ENCODE data around the gene APOA1. TPM values are rescaled to one million over a fixed set of nuclear protein-coding genes. Genes with fewer than 3 reads are reported as not detected.

The APOA1 gene
- 3.7 TPM for total RNA-seq

DNA sequence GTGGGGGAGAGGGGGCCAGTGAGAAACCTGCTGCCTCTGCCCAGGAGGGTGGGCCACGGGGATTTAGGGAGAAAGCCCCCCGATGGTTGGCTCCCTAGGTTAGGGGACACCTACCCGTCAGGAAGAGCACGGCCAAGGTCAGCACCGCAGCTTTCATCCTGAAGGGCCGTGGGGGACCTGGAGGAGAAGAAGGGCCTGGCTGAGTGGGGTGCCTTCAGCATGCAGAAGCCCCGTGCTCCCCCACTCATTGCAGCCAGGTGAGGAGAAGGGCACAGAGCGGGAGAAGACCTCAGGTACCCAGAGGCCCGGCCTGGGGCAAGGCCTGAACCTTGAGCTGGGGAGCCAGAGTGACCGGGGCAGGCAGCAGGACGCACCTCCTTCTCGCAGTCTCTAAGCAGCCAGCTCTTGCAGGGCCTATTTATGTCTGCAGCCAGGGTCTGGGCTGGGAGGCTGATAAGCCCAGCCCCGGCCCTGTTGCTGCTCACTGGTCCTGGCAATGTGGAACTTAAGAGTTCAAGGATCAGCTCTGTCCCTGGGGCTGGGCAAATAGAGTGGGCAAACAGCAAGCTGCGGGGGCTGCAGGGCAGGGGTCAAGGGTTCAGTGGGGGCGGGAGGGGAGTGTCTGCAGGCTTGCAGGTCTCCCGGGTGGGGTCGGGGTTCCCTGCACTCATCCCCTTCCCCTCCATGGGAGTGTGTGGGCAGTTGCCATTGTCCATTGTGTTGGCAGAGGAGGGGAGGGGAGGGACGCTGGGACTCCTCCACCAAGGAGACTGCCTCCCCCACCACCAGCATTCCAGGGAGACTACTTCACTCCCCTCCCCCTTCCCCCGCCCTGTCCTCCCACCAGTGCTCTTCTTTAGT, at the start of gene APOA1:
Gene APOA1, minus strand, starts transcription at position 392 of the 861 bp plus-strand sequence. Its CDS starts 235 bp downstream, at position 157.
- H3K4me1 ChIP-seq (ENCODE audit: control insufficient read depth in 3 of 3, insufficient read depth in 3 of 3, low read length in 3 of 3): peaks cover 15 to 33% (median 21%) of the 10 kb centered on the region in 3 donors
- H3K27me3 ChIP-seq (ENCODE audit: control insufficient read depth in 3 of 3, insufficient read depth in 3 of 3, low read length in 3 of 3): peaks cover 0 to 2% (median 0%) of the 10 kb centered on the region in 3 donors
- no peak within 1 kb of the TSS for H3K27ac ChIP-seq (ENCODE audit: low read depth, low read length)
- H3K9me3 ChIP-seq (ENCODE audit: control insufficient read depth in 3 of 3, low read length in 3 of 3): no peaks in the 10 kb centered on the region
- H3K36me3 ChIP-seq (ENCODE audit: control insufficient read depth in 3 of 3, insufficient read depth in 3 of 3, low read length in 3 of 3): no peaks in the 10 kb centered on the region
- peak within 1 kb of the TSS in 2 of 3 donors; percentile 65 to 70 for H3K4me3 ChIP-seq (ENCODE audit: low read length in 3 of 3)
- peak within 1 kb of the TSS in 1 of 3 donors; percentile 66 for H3K9ac ChIP-seq (ENCODE audit: low read depth in 1 of 3, low read length in 3 of 3)

DNA sequence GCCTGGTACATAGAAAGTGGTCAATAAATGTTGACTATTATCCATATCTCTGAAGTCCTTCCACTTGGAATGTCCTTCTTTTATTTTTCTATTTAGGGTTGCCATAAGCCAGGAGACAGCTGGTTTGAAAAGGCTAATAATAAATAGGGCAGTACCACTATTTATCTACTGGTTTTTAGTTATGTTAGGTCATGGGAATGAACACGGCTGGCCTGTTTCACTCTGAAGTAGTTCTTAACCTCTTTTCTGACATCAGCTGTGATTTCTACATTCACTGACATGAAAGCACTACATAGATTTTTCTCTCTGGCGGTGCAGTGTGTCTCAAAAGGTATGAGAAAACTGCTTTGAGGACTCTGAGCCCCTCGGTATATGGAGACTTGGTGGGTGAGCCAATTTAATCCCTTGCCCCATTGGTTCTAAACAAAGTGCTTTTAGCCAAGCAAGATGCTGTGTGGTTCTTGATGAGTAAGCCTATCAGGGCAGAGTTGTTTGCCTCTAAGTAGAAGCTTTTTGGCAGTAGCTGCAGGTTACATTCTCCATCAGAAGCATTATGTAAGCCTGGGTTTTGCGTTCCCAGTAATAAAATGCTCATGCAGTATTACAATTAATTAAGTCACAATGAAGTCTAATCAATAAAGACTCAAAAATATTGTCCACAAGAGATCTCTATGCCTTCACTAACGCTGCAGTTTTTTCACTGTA, 48.7 kb upstream of the APOA1 start:
- Histone ChIP-seq H3K4me3 (ENCODE audit: low read length in 3 of 3) (no peak overlapping the region), H3K36me3 (ENCODE audit: control insufficient read depth in 3 of 3, insufficient read depth in 3 of 3, low read length in 3 of 3) (peaks cover 0 to 3% (median 0%) of the 10 kb centered on the region in 3 donors), H3K27me3 (ENCODE audit: control insufficient read depth in 3 of 3, insufficient read depth in 3 of 3, low read length in 3 of 3) (no peaks in the 10 kb centered on the region), H3K27ac (ENCODE audit: low read depth, low read length) (no peak overlapping the region), H3K4me1 (ENCODE audit: control insufficient read depth in 3 of 3, insufficient read depth in 3 of 3, low read length in 3 of 3) (peaks cover 3 to 17% (median 4%) of the 10 kb centered on the region in 3 donors), H3K9me3 (ENCODE audit: control insufficient read depth in 3 of 3, low read length in 3 of 3) (no peaks in the 10 kb centered on the region), H3K9ac (ENCODE audit: low read depth in 1 of 3, low read length in 3 of 3) (no peak overlapping the region)

DNA sequence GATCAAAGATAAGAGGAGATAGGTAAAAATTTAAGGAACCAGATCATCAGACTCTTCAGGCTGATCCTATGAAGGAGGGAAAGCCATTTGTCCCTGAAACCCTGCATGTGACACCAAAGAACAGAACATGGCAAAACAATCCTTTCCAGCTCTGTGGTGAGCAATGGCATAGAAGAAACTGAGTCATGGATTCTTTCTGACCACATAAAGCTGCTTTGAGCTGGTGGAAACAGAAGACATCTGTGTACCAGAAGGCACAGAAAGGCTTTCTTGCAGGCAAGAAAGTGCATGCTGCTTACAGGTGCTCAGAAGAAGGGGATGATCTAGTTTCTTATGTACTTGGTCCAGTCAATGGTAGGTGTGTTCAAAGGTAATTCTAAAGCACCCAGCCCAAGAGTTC, 45.0 kb upstream of the APOA1 start:
- no peaks in the 10 kb centered on the region for H3K9me3 ChIP-seq (ENCODE audit: control insufficient read depth in 3 of 3, low read length in 3 of 3)
- H3K27ac ChIP-seq (ENCODE audit: low read depth, low read length): no peak overlapping the region
- H3K36me3 ChIP-seq (ENCODE audit: control insufficient read depth in 3 of 3, insufficient read depth in 3 of 3, low read length in 3 of 3): peaks cover 0 to 3% (median 0%) of the 10 kb centered on the region in 3 donors
- H3K27me3 ChIP-seq (ENCODE audit: control insufficient read depth in 3 of 3, insufficient read depth in 3 of 3, low read length in 3 of 3): no peaks in the 10 kb centered on the region
- no peak overlapping the region for H3K9ac ChIP-seq (ENCODE audit: low read depth in 1 of 3, low read length in 3 of 3)
- peaks cover 2 to 12% (median 4%) of the 10 kb centered on the region in 3 donors for H3K4me1 ChIP-seq (ENCODE audit: control insufficient read depth in 3 of 3, insufficient read depth in 3 of 3, low read length in 3 of 3)
- no peak overlapping the region for H3K4me3 ChIP-seq (ENCODE audit: low read length in 3 of 3)

DNA sequence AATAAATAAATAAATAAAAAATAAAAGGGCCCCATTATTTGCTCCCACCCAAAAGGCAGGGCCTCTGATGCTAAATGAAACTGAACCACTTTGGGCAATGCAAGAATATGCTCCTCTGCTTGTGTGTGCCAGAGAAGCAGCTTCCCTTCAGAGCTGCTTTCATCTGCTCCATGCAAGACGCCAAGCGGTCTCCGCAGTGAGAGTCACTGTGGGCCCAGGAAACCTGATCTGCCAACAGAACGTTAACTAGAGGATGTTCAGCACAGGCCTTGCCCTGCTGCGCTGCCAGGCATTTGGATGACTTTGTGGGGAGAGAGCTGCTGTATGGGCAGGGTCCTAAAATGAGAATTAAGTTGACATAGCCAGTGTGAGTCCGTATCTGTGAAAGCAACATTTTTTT, 43.7 kb upstream of the APOA1 start:
- H3K27me3 ChIP-seq (ENCODE audit: control insufficient read depth in 3 of 3, insufficient read depth in 3 of 3, low read length in 3 of 3): no peaks in the 10 kb centered on the region
- H3K9ac ChIP-seq (ENCODE audit: low read depth in 1 of 3, low read length in 3 of 3): no peak overlapping the region
- H3K4me3 ChIP-seq (ENCODE audit: low read length in 3 of 3): no peak overlapping the region
- no peaks in the 10 kb centered on the region for H3K9me3 ChIP-seq (ENCODE audit: control insufficient read depth in 3 of 3, low read length in 3 of 3)
- H3K36me3 ChIP-seq (ENCODE audit: control insufficient read depth in 3 of 3, insufficient read depth in 3 of 3, low read length in 3 of 3): peaks cover 0 to 5% (median 3%) of the 10 kb centered on the region in 3 donors
- no peak overlapping the region for H3K27ac ChIP-seq (ENCODE audit: low read depth, low read length)
- peaks cover 2 to 9% (median 4%) of the 10 kb centered on the region in 3 donors for H3K4me1 ChIP-seq (ENCODE audit: control insufficient read depth in 3 of 3, insufficient read depth in 3 of 3, low read length in 3 of 3)

DNA sequence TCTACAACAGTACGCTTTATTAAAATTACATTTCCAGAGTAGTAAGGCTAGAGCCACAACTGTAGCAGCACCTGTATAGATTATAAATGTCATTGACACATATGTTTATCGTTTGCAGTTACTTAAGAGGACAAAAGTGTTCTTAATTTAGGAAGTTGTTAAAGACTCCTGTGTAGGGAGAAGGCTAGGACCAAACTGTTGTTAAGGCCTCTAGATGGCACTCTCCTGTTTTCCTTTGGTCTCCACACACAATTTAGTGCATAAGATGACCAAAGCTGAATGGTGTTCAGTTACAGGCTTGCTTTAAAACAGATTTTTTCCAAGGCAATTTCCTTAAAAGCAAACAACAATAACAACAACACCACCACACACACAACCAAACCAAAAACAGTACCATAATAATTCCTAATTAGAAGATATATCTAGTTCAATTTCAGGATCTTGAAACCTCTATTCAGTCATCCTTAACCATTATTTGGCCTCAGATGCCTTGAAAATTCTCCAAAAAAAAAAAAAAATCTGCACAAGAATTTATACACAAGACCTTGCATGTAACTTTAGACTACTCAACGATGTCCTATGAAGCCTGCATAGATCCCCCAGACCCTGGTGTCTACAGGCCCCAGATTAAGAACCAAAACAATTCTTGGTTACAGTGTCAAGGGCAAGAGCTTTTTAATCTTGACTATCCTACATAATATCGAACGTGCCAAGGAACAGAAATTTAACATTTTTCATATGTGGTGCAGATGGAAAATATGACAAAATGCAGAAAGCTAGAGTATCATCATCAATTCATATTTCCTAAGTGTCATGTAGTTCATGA, 42.6 kb upstream of the APOA1 start:
- H3K9ac ChIP-seq (ENCODE audit: low read depth in 1 of 3, low read length in 3 of 3): no peak overlapping the region
- no peak overlapping the region for H3K4me3 ChIP-seq (ENCODE audit: low read length in 3 of 3)

DNA sequence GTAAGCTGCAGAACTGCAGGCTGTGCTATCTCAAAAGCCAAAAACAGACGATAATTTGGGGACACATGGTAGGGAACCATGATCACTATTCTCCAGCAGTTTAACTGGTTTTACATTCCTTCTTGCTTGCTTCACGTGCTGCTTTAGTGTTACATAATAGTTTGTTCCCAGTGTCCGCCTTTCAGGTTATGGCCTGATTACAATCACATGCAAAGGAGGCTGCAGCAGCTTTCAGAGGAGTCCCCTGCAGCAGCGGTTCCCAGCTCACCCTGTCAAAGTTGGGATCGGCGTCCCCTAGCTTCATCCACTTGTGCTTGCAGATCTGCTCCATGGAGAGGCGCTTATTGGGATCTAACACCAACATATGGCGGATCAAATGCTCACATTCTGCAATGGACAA, 39.2 kb upstream of the APOA1 start:
- Histone ChIP-seq H3K27me3 (ENCODE audit: control insufficient read depth in 3 of 3, insufficient read depth in 3 of 3, low read length in 3 of 3) (no peaks in the 10 kb centered on the region), H3K9ac (ENCODE audit: low read depth in 1 of 3, low read length in 3 of 3) (no peak overlapping the region), H3K27ac (ENCODE audit: low read depth, low read length) (no peak overlapping the region), H3K36me3 (ENCODE audit: control insufficient read depth in 3 of 3, insufficient read depth in 3 of 3, low read length in 3 of 3) (peaks cover 16 to 38% (median 36%) of the 10 kb centered on the region in 3 donors), H3K4me3 (ENCODE audit: low read length in 3 of 3) (no peak overlapping the region), H3K9me3 (ENCODE audit: control insufficient read depth in 3 of 3, low read length in 3 of 3) (no peaks in the 10 kb centered on the region), H3K4me1 (ENCODE audit: control insufficient read depth in 3 of 3, insufficient read depth in 3 of 3, low read length in 3 of 3) (peaks cover 2 to 6% (median 5%) of the 10 kb centered on the region in 3 donors)

More for the DNA sequence above, 42.6 kb upstream of the APOA1 start:
- Histone ChIP-seq H3K36me3 (ENCODE audit: control insufficient read depth in 3 of 3, insufficient read depth in 3 of 3, low read length in 3 of 3) (peaks cover 3 to 13% (median 6%) of the 10 kb centered on the region in 3 donors), H3K27ac (ENCODE audit: low read depth, low read length) (no peak overlapping the region), H3K9me3 (ENCODE audit: control insufficient read depth in 3 of 3, low read length in 3 of 3) (no peaks in the 10 kb centered on the region), H3K27me3 (ENCODE audit: control insufficient read depth in 3 of 3, insufficient read depth in 3 of 3, low read length in 3 of 3) (no peaks in the 10 kb centered on the region), H3K4me1 (ENCODE audit: control insufficient read depth in 3 of 3, insufficient read depth in 3 of 3, low read length in 3 of 3) (peaks cover 2 to 5% (median 4%) of the 10 kb centered on the region in 3 donors)

DNA sequence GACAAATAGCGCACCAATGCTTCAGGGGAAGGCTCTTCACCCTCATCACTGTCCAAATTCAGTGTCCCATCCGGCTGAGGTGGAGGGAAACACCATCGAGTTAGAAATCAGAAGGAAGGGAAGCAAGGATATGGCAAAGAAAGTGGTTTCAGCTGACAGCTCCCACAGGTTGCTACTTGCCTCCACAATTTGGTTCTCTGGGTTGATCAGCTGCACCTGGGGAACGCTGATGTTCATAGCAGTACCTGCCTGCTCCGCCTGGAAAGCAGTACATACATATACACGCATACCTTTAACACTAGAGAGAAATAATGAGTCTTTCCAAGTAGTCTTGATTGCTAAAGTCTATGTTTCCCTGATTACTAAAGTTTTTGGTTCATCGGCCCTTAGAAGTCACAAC, 37.8 kb upstream of the APOA1 start:
- Histone ChIP-seq H3K36me3 (ENCODE audit: control insufficient read depth in 3 of 3, insufficient read depth in 3 of 3, low read length in 3 of 3) (peaks cover 22 to 44% (median 42%) of the 10 kb centered on the region in 3 donors), H3K27ac (ENCODE audit: low read depth, low read length) (no peak overlapping the region), H3K4me3 (ENCODE audit: low read length in 3 of 3) (no peak overlapping the region), H3K9me3 (ENCODE audit: control insufficient read depth in 3 of 3, low read length in 3 of 3) (no peaks in the 10 kb centered on the region), H3K9ac (ENCODE audit: low read depth in 1 of 3, low read length in 3 of 3) (no peak overlapping the region), H3K4me1 (ENCODE audit: control insufficient read depth in 3 of 3, insufficient read depth in 3 of 3, low read length in 3 of 3) (peaks cover 0 to 4% (median 2%) of the 10 kb centered on the region in 3 donors), H3K27me3 (ENCODE audit: control insufficient read depth in 3 of 3, insufficient read depth in 3 of 3, low read length in 3 of 3) (no peaks in the 10 kb centered on the region)

DNA sequence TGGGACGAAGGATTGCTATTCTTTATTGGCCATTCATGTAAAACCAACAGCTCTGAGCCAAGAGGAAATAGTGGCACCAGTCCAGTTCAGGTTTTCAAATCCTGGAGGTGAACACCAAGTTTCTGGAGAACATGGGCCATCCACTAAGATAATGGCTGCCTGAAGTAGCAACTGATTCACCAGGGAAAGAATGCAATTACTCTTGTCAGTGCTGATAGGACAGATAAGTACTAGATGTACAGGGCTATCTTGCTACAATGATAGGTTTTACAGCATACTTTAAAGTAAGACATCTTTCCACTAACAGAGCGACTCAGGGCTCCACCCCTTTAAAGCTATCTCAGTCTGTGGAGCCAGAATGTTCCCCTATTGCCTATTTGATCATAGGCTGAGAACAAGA, 36.8 kb upstream of the APOA1 start:
- no peak overlapping the region for H3K27ac ChIP-seq (ENCODE audit: low read depth, low read length)
- H3K9me3 ChIP-seq (ENCODE audit: control insufficient read depth in 3 of 3, low read length in 3 of 3): no peaks in the 10 kb centered on the region
- no peaks in the 10 kb centered on the region for H3K27me3 ChIP-seq (ENCODE audit: control insufficient read depth in 3 of 3, insufficient read depth in 3 of 3, low read length in 3 of 3)
- peaks cover 0 to 5% (median 2%) of the 10 kb centered on the region in 3 donors for H3K4me1 ChIP-seq (ENCODE audit: control insufficient read depth in 3 of 3, insufficient read depth in 3 of 3, low read length in 3 of 3)
- no peak overlapping the region for H3K9ac ChIP-seq (ENCODE audit: low read depth in 1 of 3, low read length in 3 of 3)
- peaks cover 29 to 51% (median 47%) of the 10 kb centered on the region in 3 donors for H3K36me3 ChIP-seq (ENCODE audit: control insufficient read depth in 3 of 3, insufficient read depth in 3 of 3, low read length in 3 of 3)
- H3K4me3 ChIP-seq (ENCODE audit: low read length in 3 of 3): no peak overlapping the region

DNA sequence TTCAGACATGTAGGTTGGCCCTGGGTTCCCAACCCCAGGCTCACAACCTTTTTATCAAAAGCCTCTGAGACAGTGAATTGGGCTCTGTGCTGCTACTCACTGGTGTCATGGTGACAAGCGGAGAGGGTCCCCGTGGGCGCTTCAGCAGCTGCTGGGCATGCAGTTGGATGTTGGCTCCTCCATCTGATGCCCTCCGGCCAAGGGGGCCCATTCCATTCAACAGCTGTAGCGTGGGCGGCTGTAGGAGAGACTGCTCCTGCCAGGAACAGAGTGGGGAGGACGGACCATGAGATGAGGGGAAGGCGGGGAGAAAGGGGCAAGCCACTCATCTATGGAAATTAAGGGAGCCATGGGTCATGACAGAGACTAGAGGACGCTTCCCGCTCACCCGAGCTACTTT, 36.0 kb upstream of the APOA1 start:
- H3K4me3 ChIP-seq (ENCODE audit: low read length in 3 of 3): no peak overlapping the region
- H3K27ac ChIP-seq (ENCODE audit: low read depth, low read length): no peak overlapping the region
- no peak overlapping the region for H3K9ac ChIP-seq (ENCODE audit: low read depth in 1 of 3, low read length in 3 of 3)
- peaks cover 2 to 12% (median 10%) of the 10 kb centered on the region in 3 donors for H3K4me1 ChIP-seq (ENCODE audit: control insufficient read depth in 3 of 3, insufficient read depth in 3 of 3, low read length in 3 of 3)
- no peaks in the 10 kb centered on the region for H3K27me3 ChIP-seq (ENCODE audit: control insufficient read depth in 3 of 3, insufficient read depth in 3 of 3, low read length in 3 of 3)
- H3K36me3 ChIP-seq (ENCODE audit: control insufficient read depth in 3 of 3, insufficient read depth in 3 of 3, low read length in 3 of 3): peaks cover 29 to 51% (median 47%) of the 10 kb centered on the region in 3 donors
- no peaks in the 10 kb centered on the region for H3K9me3 ChIP-seq (ENCODE audit: control insufficient read depth in 3 of 3, low read length in 3 of 3)

Data from skeletal muscle tissue (tissue), 4 donors.